K562 (cell line): ENCODE measurements around the gene B9D2. TPM values are rescaled to one million over a fixed set of nuclear protein-coding genes. Genes with fewer than 3 reads are reported as not detected.
A peak's percentile ranks its signal among the peaks of the same experiment; 100 is the strongest.

ENCODE experiments used
- ARNT ChIP-seq, 2 experiments: fragments of 450-650 bp; IDR thresholded peaks; 2 replicates each; pipeline ENCODE4 v1.6.1; 2016; ENCODE audit warnings: mild to moderate bottlenecking in 1 of 2
- FUS ChIP-seq: fragments of 200-400 bp; formaldehyde crosslinking; optimal IDR thresholded peaks from 2 replicates; pipeline ENCODE3; 2017; ENCODE audit warnings: low read depth, low read length
- HDAC2 ChIP-seq: fragments of 450-650 bp; IDR thresholded peaks from 2 replicates; pipeline ENCODE4 v1.6.1; 2016; ENCODE audit warnings: mild to moderate bottlenecking
- HNRNPUL1 ChIP-seq: fragments of 200-400 bp; formaldehyde crosslinking; IDR thresholded peaks from 2 replicates; pipeline ENCODE4 v1.6.1; 2017; ENCODE audit warnings: low read length
- NRF1 ChIP-seq, 2 experiments: fragments of 450-650 bp; IDR thresholded peaks in 1 of 2; conservative IDR thresholded peaks in 1 of 2; 2 replicates each; pipeline ENCODE4 v1.6.1; 2014; ENCODE audit warnings: mild to moderate bottlenecking in 2 of 2
- RBBP5 ChIP-seq: fragments of 200-600 bp; sonication (generic); IDR thresholded peaks from 2 replicates; pipeline ENCODE4 v1.6.1; 2012; ENCODE audit warnings: borderline replicate concordance, mild to moderate bottlenecking, low read length, control low read depth, inconsistent platforms; ENCODE audit not compliant: insufficient read depth, poor library complexity, severe bottlenecking
- ZC3H11A ChIP-seq: IDR thresholded peaks from 2 replicates; pipeline ENCODE4 v1.6.1; 2012; ENCODE audit warnings: low read depth, low read length, improper control_type of control experiment
- ZNF311 ChIP-seq: fragments of 250-450 bp; sonication (Bioruptor Pico); IDR thresholded peaks from 2 replicates; pipeline ENCODE4 v1.4.0; 2020; ENCODE audit warnings: mild to moderate bottlenecking, moderate library complexity
- polyA plus RNA-seq, 8 experiments: library from polyadenylated mRNA; depleted of rRNA in 4 of 8; stranded (reverse) in 5 of 8; unstranded in 3 of 8; fragments of >200 nt; fragmentation: Nextera tagmentation in 2 of 8; fragmentation: Illumina TruSeq in 1 of 8; extraction: Ambion mirVana in 2 of 8; extraction: Trizol in 1 of 8; gene quantifications; 2 replicates each; pipeline versions ENCODE4 v1.2.1 to v1.2.3, GENCODE V29; 2011 to 2014; ENCODE audit warnings: inconsistent platforms in 1 of 8, missing spikeins in 1 of 8
- total RNA-seq, 7 experiments: library from RNA; depleted of rRNA in 6 of 7; stranded (reverse); fragments of >200 nt in 6 of 7; fragmentation: Illumina TruSeq in 2 of 7; extraction: Trizol in 2 of 7; gene quantifications; 2 replicates each; pipeline versions ENCODE4 v1.2.1 to v1.2.3, GENCODE V29; 2011 to 2021; ENCODE audit warnings: low replicate concordance in 1 of 7
- TF ChIP-seq, protein P1 (sequence below): fragments of 250-450 bp; sonication (Bioruptor Pico); IDR thresholded peaks from 2 replicates; pipeline ENCODE4 v1.9.0; 2021; ENCODE audit warnings: mild to moderate bottlenecking, inconsistent platforms
- TF ChIP-seq, protein P2 (sequence below): fragments of 250-450 bp; sonication (Bioruptor Pico); IDR thresholded peaks from 2 replicates; pipeline ENCODE4 v1.5.0; 2021
- TF ChIP-seq, protein P3 (sequence below), 2 experiments: fragments of 450-650 bp; conservative IDR thresholded peaks; 2 replicates each; pipeline ENCODE4 v1.6.1; 2017; ENCODE audit warnings: mild to moderate bottlenecking in 2 of 2, moderate library complexity in 2 of 2
- TF ChIP-seq, protein P4 (sequence below), 2 experiments: fragments of 200-800 bp in 1 of 2; sonication (Bioruptor generic) in 1 of 2; sonication (generic) in 1 of 2; formaldehyde crosslinking in 1 of 2; IDR thresholded peaks in 1 of 2; conservative IDR thresholded peaks in 1 of 2; 2 replicates each; pipeline versions ENCODE4 v1.5.0 to v1.6.1; 2016 to 2020; ENCODE audit warnings: missing compliant biosample characterization in 1 of 2, missing genetic modification characterization in 1 of 2, missing genetic modification reagents in 1 of 2
- TF ChIP-seq, protein P5 (sequence below): sonication (generic); formaldehyde crosslinking; IDR thresholded peaks from 2 replicates; pipeline ENCODE4 v1.5.0; 2020; ENCODE audit warnings: missing genetic modification reagents
- TF ChIP-seq, protein P6 (sequence below): fragments of 200-800 bp; sonication (Bioruptor generic); IDR thresholded peaks from 2 replicates; pipeline ENCODE4 v1.6.1; 2017; ENCODE audit warnings: missing genetic modification characterization, missing compliant biosample characterization
- TF ChIP-seq, protein P7 (sequence below): conservative IDR thresholded peaks from 2 replicates; pipeline ENCODE4 v1.6.1; 2011; ENCODE audit warnings: low read depth, mild to moderate bottlenecking, low read length; ENCODE audit not compliant: control insufficient read depth

Gene B9D2
- total and polyA plus RNA-seq, 9 of the 15 experiments (the other 6 are each of a cell fraction or from before 2014, with no cell fraction given): 0.83 to 6.9 (median 2.8) TPM

DNA sequence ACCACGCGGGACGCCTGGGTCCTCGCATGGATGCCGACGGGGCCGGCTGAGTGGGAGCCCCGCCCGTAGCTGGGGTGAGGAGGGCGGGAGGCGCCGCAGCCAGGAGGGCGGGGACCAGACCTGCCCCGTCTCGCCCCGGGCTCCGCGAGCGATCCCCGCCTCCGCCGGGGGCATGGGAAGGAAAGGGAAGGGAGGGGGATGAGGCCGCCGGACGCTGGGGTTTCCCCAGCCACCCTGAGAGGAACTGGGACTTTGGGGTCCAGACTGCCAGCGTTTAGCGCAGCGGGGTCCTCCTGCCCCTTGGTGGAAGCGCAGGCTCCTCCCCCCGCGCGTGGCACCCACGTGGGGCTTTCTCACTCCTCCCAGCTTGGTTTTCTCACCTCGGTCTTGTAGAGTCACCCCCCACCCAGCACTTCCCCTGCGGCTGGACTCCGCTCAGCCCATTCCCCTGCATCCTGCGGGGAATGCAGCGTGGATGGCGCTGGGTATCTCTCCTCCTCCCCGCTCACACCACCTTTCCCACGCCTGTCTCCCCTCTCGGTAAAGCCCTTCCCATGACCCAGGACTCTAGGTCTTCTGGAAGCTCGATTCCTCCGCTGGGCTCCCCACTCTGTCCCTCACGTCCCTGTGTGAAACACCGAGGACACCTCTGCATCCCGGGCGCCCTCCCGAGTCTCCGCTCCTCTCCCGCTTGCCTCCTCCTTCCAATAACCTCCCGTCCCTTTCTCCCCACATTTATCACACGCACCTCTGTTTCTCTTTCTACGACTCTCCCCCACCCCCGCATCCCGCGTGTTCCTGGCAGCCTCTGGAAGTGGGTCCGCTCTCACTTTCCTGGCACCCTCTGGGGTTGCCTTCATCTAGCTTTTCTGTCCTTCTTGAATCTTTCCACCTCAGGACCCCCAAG lies 12.4 kb downstream of the B9D2 start (continued):
- TF ChIP-seq, protein P1, sequence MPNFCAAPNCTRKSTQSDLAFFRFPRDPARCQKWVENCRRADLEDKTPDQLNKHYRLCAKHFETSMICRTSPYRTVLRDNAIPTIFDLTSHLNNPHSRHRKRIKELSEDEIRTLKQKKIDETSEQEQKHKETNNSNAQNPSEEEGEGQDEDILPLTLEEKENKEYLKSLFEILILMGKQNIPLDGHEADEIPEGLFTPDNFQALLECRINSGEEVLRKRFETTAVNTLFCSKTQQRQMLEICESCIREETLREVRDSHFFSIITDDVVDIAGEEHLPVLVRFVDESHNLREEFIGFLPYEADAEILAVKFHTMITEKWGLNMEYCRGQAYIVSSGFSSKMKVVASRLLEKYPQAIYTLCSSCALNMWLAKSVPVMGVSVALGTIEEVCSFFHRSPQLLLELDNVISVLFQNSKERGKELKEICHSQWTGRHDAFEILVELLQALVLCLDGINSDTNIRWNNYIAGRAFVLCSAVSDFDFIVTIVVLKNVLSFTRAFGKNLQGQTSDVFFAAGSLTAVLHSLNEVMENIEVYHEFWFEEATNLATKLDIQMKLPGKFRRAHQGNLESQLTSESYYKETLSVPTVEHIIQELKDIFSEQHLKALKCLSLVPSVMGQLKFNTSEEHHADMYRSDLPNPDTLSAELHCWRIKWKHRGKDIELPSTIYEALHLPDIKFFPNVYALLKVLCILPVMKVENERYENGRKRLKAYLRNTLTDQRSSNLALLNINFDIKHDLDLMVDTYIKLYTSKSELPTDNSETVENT (CRISPR knock-in tag): no peak
- TF ChIP-seq, protein P2, sequence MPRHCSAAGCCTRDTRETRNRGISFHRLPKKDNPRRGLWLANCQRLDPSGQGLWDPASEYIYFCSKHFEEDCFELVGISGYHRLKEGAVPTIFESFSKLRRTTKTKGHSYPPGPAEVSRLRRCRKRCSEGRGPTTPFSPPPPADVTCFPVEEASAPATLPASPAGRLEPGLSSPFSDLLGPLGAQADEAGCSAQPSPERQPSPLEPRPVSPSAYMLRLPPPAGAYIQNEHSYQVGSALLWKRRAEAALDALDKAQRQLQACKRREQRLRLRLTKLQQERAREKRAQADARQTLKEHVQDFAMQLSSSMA (CRISPR knock-in tag): no peak
- TF ChIP-seq, protein P3, sequence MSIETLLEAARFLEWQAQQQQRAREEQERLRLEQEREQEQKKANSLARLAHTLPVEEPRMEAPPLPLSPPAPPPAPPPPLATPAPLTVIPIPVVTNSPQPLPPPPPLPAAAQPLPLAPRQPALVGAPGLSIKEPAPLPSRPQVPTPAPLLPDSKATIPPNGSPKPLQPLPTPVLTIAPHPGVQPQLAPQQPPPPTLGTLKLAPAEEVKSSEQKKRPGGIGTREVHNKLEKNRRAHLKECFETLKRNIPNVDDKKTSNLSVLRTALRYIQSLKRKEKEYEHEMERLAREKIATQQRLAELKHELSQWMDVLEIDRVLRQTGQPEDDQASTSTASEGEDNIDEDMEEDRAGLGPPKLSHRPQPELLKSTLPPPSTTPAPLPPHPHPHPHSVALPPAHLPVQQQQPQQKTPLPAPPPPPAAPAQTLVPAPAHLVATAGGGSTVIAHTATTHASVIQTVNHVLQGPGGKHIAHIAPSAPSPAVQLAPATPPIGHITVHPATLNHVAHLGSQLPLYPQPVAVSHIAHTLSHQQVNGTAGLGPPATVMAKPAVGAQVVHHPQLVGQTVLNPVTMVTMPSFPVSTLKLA (conservative IDR thresholded peaks at IDR 0.05): peak; percentile 90 to 91
- TF ChIP-seq RBBP5 (peak; percentile 56), FUS (no peak), ARNT (IDR thresholded peaks at IDR 0.05) (no peak), HNRNPUL1 (no peak), ZNF311 (no peak), NRF1 (conservative IDR thresholded peaks at IDR 0.05 in 1 of 2, IDR thresholded peaks at IDR 0.05 in 1 of 2) (peak in 1 of 2 experiments; percentile 60; a peak in 3 of 4 replicates), HDAC2 (no peak), ZC3H11A (no peak)
- TF ChIP-seq, protein P4, sequence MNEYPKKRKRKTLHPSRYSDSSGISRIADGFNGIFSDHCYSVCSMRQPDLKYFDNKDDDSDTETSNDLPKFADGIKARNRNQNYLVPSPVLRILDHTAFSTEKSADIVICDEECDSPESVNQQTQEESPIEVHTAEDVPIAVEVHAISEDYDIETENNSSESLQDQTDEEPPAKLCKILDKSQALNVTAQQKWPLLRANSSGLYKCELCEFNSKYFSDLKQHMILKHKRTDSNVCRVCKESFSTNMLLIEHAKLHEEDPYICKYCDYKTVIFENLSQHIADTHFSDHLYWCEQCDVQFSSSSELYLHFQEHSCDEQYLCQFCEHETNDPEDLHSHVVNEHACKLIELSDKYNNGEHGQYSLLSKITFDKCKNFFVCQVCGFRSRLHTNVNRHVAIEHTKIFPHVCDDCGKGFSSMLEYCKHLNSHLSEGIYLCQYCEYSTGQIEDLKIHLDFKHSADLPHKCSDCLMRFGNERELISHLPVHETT (CRISPR knock-in tag; conservative IDR thresholded peaks at IDR 0.05 in 1 of 2, IDR thresholded peaks at IDR 0.05 in 1 of 2): no peak
- TF ChIP-seq, protein P5, sequence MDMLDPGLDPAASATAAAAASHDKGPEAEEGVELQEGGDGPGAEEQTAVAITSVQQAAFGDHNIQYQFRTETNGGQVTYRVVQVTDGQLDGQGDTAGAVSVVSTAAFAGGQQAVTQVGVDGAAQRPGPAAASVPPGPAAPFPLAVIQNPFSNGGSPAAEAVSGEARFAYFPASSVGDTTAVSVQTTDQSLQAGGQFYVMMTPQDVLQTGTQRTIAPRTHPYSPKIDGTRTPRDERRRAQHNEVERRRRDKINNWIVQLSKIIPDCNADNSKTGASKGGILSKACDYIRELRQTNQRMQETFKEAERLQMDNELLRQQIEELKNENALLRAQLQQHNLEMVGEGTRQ (CRISPR knock-in tag): peak; percentile 46; the same call in 1 of the 2 replicates
- TF ChIP-seq, protein P6, sequence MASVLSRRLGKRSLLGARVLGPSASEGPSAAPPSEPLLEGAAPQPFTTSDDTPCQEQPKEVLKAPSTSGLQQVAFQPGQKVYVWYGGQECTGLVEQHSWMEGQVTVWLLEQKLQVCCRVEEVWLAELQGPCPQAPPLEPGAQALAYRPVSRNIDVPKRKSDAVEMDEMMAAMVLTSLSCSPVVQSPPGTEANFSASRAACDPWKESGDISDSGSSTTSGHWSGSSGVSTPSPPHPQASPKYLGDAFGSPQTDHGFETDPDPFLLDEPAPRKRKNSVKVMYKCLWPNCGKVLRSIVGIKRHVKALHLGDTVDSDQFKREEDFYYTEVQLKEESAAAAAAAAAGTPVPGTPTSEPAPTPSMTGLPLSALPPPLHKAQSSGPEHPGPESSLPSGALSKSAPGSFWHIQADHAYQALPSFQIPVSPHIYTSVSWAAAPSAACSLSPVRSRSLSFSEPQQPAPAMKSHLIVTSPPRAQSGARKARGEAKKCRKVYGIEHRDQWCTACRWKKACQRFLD: 0 out of 2 replicates have a peak, but pooled peaks have one; percentile 20
- TF ChIP-seq, protein P7, sequence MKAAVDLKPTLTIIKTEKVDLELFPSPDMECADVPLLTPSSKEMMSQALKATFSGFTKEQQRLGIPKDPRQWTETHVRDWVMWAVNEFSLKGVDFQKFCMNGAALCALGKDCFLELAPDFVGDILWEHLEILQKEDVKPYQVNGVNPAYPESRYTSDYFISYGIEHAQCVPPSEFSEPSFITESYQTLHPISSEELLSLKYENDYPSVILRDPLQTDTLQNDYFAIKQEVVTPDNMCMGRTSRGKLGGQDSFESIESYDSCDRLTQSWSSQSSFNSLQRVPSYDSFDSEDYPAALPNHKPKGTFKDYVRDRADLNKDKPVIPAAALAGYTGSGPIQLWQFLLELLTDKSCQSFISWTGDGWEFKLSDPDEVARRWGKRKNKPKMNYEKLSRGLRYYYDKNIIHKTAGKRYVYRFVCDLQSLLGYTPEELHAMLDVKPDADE: no peak; the same call in 1 of the 2 replicates
